Stimulated activated CD4-positive, alpha-beta T cell treated with anti-CD3 and anti-CD28 coated beads, Interleukin-4, amount 100 ng/mL, for 4 hours (primary cell): Measurements from ENCODE around the gene NRP2.

ENCODE experiments used
- DNase-seq, 2 experiments: peaks; one replicate each; pipeline ENCODE4 v3.0.0-alpha.2; 2020

Gene NRP2

DNA sequence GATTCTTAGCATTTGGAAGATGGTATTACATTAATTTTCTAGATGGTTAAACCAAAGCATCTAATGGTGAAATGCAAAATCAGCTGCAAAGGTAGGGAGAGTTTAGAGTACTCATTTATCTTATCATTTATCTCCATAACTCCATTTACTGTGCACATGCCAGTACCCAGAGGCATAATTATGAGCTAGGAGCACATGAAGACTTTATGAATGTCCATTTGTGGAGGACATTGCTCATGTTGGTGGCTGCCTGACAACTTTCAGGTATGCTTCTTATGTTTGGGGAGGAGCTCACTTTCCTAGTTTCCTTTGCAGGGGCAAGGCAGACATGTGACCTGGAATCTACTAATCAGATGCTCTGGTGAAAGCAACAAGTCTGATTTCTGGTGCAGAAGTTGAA lies 134.0 kb downstream of the NRP2 start:
- DNase-seq, result no peak

DNA sequence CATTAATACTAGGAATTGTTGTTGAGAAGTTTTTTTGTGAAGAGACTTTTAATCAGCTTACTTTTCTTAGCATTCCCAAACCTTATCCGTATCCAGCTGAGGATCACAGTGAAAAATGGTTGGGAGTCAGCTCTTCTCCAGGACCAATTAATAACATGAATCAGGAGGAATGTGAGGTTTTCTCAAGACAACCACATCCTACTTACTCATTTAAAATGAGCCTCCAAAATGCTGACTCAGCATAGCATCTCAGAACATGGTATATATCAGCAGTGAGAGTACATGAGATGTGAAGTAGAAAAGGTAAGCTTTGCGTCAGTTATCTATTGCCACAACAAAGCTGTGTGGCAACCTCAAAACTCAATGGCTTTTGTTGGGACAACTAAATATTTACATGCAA lies 140.3 kb downstream of the NRP2 start:
- DNase-seq, result no peak

DNA sequence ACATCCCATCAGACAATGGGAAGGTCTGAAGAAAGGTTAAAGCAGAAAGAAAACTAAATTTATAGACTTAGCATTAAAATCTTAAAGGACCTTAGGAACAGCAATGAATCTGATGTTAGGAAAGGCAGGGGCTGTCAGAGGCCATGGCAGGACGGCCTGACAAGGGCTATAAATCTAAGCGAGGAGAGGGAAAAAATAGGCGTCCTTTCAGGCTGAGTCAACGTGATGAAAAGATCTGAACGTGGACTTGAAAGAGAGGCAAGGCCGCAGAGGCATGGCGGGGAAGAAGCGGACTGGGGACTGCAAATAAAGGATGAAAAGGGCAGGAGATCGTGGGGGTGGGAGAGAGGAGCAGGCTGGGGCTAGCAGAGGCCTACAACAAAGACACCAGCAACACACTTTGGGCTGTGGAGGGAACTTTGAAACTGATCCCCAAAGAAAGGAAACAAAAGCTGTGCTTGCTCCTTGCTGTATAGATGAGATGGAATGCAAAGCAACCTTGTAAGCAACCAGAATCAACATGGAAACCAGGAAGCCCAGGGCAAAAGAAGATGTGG lies 145.6 kb downstream of the NRP2 start:
- DNase-seq, result no peak

DNA sequence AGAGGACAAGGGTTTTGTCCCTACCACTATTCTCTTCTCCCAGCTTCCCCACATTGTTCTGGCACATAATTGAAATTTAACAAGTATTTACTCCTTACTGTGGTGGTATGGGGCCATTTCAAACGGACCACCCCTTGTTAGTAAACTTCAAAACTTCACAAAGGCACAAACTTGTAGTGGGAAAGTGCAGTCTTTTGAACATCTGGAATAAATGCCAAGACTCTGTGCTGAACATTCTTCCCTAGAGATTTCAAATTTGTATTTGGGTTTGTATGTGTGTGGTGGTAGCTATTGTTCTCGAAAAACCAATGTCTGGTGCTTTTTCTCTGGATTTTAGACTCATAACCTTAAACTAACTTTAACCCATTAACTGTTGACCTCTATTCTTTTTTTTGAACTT lies 151.6 kb downstream of the NRP2 start:
- DNase-seq, result no peak

GRCh38 chr2:205834796-205835195 lies 152.5 kb downstream of the NRP2 start:
- no peak for DNase-seq

DNA sequence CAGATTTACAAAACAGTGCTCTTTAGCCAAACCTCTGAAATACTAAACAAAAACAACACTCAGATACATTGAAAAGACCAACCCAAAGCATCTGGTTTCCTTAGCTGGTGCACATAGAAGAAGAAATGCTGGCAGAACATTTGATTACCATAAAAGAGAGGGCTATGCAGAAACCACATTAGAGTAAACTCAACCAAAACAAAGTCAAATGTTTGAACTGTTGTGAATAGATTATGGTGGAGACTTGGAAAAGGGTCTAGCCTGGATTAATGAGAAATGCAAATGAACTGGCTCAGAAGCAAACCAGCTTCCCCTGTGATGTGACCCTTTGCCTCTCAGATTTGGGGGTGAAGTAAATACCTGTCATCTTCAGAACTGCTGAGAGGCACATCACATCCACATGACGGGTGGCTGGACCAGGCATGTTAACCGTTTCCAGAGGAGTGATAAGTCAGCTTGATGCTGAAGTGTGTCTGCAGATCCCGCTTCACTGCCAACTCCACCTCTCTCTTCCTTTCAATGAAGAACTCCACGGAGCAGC lies 153.0 kb downstream of the NRP2 start:
- DNase-seq, result no peak

DNA sequence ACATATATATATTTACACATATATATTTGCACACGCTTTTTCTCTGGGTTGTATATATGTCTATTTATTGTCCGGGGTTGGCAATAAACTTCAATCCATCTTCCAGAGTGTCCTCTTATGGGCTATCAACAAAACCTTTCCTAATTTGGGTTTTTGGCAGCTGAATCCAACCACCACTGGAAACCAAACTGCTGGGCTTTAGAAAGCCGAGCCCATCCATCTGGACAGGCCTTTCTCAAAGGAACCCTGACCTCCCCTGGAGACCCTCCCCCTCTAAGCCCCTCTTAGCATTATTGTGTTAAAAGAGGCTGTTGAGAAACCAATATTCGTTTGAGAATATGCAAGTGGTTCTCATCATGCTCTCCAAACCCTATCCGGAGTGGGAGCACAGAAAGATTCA lies 153.6 kb downstream of the NRP2 start:
- no peak for DNase-seq

DNA sequence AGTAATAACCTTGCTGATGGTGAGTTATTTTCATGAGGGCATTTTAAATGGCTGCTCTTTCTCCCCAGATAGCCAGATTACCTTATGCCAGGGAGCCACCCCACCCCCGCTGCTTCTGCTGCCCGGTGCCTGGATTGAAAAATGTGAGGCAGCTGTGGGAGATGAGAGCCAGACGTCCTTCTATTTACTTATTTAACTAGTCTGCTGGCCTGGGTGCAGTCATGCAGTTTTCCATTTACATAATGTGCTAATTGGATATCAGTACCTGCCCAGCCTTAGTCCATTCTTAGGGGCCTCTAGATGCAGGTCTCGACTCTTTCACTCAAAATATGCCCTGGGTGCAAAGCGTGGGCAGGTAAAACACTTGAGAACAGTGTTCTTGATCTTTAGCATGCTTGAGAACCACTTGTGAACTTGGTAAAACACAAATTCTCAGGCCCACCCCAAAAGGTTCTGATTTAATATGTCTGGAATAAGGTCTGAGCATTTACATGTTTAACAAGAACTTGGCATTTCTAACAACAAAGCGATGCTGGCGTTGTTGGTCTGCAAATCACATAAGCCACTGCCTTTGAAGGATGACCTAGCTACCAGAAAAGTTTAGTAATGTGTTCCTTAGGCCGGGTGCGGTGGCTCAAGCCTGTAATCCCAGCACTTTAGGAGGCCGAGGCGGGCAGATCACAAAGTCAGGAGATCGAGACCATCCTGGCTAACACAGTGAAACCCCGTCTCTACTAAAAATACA lies 154.3 kb downstream of the NRP2 start:
- no peak for DNase-seq

- no peak for DNase-seq
Observed at GRCh38 chr2:205837663-205838062, 155.4 kb downstream of the NRP2 start.

GRCh38 chr2:205845446-205845845 lies 163.1 kb downstream of the NRP2 start:
- no peak for DNase-seq
